Measurements from ENCODE around the gene GALK2. TPM values are rescaled to one million over a fixed set of nuclear protein-coding genes. Genes with fewer than 3 reads are reported as not detected.
"Not testable (repeated sequence)": the region's sequence is repeated elsewhere in the genome, so short reads cannot be mapped to it uniquely, and the experiment has no call there.

GALK2 gene
- total RNA-seq, 1 donor = 44.2 TPM

DNA sequence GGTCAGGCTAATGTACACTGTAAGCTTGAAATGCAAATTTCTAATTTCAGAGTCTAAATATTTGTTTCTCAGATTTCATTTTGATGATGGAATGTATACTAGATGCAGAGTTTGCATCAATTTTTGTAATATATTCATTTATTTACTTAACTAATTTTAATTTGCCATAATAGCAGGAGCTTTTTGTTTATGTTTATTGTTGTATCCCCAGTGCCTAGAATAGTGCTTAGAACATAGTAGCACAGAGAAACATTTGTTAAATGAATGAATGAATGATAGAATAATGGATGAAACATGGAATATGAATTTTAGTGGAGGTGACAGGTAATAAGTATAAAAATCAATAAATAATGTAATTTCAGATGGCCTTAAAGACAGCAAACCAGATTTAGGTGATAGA, 5.2 kb upstream of the GALK2 start:
- no peaks in the 10 kb centered on the region for H3K9me3 ChIP-seq (ENCODE audit: low read depth, low read length)
- H3K4me3 ChIP-seq (ENCODE audit: insufficient read depth, low read length) = no peak overlapping the region
- H3K4me1 ChIP-seq (ENCODE audit: insufficient read depth, low read length) = peaks cover 4% of the 10 kb centered on the region
- DNase-seq (ENCODE audit: insufficient read length, low spot score, missing footprints) = no peak
- H3K4me2 ChIP-seq (ENCODE audit: insufficient read depth, low read length) = no peak overlapping the region
- H4K20me1 ChIP-seq (ENCODE audit: insufficient read depth, low read length) = no peaks in the 10 kb centered on the region
- H3K27ac ChIP-seq (ENCODE audit: low read depth, low read length) = no peak overlapping the region
- no peak overlapping the region for H2AFZ ChIP-seq (ENCODE audit: low read length)
- TF ChIP-seq, protein P1, sequence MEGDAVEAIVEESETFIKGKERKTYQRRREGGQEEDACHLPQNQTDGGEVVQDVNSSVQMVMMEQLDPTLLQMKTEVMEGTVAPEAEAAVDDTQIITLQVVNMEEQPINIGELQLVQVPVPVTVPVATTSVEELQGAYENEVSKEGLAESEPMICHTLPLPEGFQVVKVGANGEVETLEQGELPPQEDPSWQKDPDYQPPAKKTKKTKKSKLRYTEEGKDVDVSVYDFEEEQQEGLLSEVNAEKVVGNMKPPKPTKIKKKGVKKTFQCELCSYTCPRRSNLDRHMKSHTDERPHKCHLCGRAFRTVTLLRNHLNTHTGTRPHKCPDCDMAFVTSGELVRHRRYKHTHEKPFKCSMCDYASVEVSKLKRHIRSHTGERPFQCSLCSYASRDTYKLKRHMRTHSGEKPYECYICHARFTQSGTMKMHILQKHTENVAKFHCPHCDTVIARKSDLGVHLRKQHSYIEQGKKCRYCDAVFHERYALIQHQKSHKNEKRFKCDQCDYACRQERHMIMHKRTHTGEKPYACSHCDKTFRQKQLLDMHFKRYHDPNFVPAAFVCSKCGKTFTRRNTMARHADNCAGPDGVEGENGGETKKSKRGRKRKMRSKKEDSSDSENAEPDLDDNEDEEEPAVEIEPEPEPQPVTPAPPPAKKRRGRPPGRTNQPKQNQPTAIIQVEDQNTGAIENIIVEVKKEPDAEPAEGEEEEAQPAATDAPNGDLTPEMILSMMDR (IDR thresholded peaks at IDR 0.05; ENCODE audit: extremely low read depth, low read depth, low read length) = no peak
- H3K27me3 ChIP-seq (ENCODE audit: insufficient read depth, low read length) = no peaks in the 10 kb centered on the region
- peaks cover 17% of the 10 kb centered on the region for H3K79me2 ChIP-seq (ENCODE audit: insufficient read depth, low read length)
- H3K36me3 ChIP-seq (ENCODE audit: insufficient read depth, low read length) = peaks cover 7% of the 10 kb centered on the region

DNA sequence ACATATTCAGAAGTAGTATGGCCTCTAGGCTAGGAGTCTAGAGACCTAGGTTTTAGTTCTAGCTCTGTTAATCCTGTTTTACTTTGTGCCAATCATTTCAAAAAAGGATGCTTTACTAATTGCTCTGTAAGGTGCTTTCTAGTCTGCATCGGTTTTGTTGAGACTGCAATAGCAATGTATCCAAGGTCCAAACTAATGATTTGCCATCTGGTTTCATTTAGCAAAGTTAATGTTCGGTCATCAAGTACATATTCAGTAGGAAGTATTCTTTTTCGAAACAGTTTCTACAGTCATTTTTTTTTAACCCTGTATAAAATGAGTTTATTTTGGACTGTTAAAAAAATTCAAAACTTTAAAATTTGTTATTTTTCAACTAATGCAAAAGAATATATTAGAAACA, 2.0 kb upstream of the GALK2 start:
- H2AFZ ChIP-seq (ENCODE audit: low read length) = no peak overlapping the region
- TF ChIP-seq, protein P1 (IDR thresholded peaks at IDR 0.05; ENCODE audit: extremely low read depth, low read depth, low read length) = no peak
- no peak overlapping the region for H3K27ac ChIP-seq (ENCODE audit: low read depth, low read length)
- H3K4me2 ChIP-seq (ENCODE audit: insufficient read depth, low read length) = no peak overlapping the region
- no peaks in the 10 kb centered on the region for H3K36me3 ChIP-seq (ENCODE audit: insufficient read depth, low read length)
- no peaks in the 10 kb centered on the region for H3K9me3 ChIP-seq (ENCODE audit: low read depth, low read length)
- no peak overlapping the region for H3K4me3 ChIP-seq (ENCODE audit: insufficient read depth, low read length)
- H3K27me3 ChIP-seq (ENCODE audit: insufficient read depth, low read length) = no peaks in the 10 kb centered on the region
- no peaks in the 10 kb centered on the region for H4K20me1 ChIP-seq (ENCODE audit: insufficient read depth, low read length)
- peaks cover 30% of the 10 kb centered on the region for H3K79me2 ChIP-seq (ENCODE audit: insufficient read depth, low read length)
- no peak for DNase-seq (ENCODE audit: insufficient read length, low spot score, missing footprints)
- H3K4me1 ChIP-seq (ENCODE audit: insufficient read depth, low read length) = peaks cover 4% of the 10 kb centered on the region

DNA sequence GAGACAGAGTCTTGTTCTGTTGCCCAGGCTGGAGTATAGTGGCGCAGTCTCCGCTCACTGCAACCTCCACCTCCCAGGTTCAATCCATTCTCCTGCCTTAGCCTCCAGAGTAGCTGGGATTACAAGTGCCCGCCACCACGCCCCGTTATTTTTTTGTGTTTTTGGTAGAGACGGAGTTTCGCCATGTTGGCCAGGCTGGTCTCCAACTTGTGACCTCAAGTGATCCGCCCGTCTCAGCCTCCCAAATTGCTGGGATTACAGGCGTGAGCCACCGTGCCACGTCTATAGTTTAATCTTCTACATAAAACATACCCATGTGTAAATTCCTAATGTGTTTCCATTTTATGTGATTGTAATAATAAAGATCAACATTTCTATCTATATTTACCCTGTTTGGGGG, 1.7 kb downstream of the GALK2 start:
- Histone ChIP-seq H3K27me3 (ENCODE audit: insufficient read depth, low read length) (no peaks in the 10 kb centered on the region), H3K4me1 (ENCODE audit: insufficient read depth, low read length) (peaks cover 4% of the 10 kb centered on the region), H3K4me2 (ENCODE audit: insufficient read depth, low read length) (no peak overlapping the region), H3K9me3 (ENCODE audit: low read depth, low read length) (no peaks in the 10 kb centered on the region), H3K27ac (ENCODE audit: low read depth, low read length) (no peak overlapping the region), H4K20me1 (ENCODE audit: insufficient read depth, low read length) (peaks cover 5% of the 10 kb centered on the region), H3K4me3 (ENCODE audit: insufficient read depth, low read length) (no peak overlapping the region), H2AFZ (ENCODE audit: low read length) (no peak overlapping the region), H3K79me2 (ENCODE audit: insufficient read depth, low read length) (peaks cover 58% of the 10 kb centered on the region), H3K36me3 (ENCODE audit: insufficient read depth, low read length) (no peaks in the 10 kb centered on the region)
- TF ChIP-seq, protein P1 (IDR thresholded peaks at IDR 0.05; ENCODE audit: extremely low read depth, low read depth, low read length) = no peak
- no peak for DNase-seq (ENCODE audit: insufficient read length, low spot score, missing footprints)

DNA sequence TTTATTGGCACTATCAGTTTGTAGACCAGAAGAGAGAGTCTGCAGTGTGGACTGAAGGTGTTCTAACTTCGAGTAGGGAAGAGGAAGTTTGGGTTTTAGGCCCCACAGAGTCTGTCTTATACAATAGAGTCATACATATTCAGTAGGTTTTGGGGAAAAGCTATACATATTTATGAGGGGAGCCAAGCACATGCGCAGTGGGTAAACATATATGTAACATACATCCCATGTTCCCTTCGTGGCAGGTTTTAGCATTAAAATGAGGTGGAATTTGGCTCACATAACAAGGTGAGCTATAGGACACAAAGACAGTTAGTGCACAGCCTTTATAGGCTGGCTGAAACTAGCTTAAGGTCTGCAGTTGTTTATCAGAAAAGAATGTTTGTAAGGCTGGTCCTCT, 4.9 kb downstream of the GALK2 start:
- H3K36me3 ChIP-seq (ENCODE audit: insufficient read depth, low read length) = no peaks in the 10 kb centered on the region
- no peak overlapping the region for H2AFZ ChIP-seq (ENCODE audit: low read length)
- H3K4me3 ChIP-seq (ENCODE audit: insufficient read depth, low read length) = no peak overlapping the region
- H3K4me2 ChIP-seq (ENCODE audit: insufficient read depth, low read length) = no peak overlapping the region
- peaks cover 71% of the 10 kb centered on the region for H3K79me2 ChIP-seq (ENCODE audit: insufficient read depth, low read length)
- no peaks in the 10 kb centered on the region for H3K9me3 ChIP-seq (ENCODE audit: low read depth, low read length)
- H3K27me3 ChIP-seq (ENCODE audit: insufficient read depth, low read length) = no peaks in the 10 kb centered on the region
- H4K20me1 ChIP-seq (ENCODE audit: insufficient read depth, low read length) = peaks cover 10% of the 10 kb centered on the region
- H3K27ac ChIP-seq (ENCODE audit: low read depth, low read length) = no peak overlapping the region
- TF ChIP-seq, protein P1 (IDR thresholded peaks at IDR 0.05; ENCODE audit: extremely low read depth, low read depth, low read length) = no peak
- H3K4me1 ChIP-seq (ENCODE audit: insufficient read depth, low read length) = no peaks in the 10 kb centered on the region
- DNase-seq (ENCODE audit: insufficient read length, low spot score, missing footprints) = no peak

DNA sequence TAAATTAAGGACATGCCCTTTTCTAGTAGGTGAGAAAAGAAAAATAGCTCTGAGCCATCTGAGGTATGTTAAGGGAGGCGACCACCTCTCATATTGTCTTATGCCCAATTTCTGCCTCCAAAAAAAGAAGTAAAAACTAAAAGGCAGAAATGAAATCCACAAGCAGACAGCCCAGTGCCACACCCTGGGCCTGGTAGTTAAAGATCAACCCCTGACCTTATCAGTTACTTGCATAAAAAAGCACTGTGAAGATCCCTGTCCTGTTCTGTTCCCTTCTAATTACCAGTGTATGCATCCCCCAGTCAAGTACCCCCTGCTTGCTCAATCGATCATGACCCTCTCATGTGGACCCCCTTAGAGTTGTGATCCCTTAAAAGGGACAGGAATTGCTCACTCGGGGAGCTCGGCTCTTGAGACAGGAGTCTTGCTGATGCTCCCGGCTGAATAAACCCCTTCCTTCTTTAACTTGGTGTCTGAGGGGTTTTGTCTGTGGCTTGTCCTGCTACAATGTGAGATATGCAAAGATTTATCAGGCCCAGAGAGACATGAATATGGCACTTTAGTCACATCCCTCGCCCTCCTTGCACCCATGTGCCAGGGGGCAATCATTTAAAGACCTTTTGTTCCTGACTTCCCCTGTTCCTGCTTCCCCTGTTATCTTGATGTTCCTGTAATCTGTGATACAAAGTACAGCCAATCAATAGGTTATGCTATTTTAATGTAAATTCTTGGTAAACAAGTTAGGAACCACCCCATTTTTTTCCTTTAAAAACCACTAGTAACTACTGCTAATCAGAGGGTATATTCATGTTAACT, 5.7 kb downstream of the GALK2 start:
- not testable (repeated sequence) for H3K27me3 ChIP-seq (ENCODE audit: insufficient read depth, low read length); H3K9me3 ChIP-seq (ENCODE audit: low read depth, low read length); H2AFZ ChIP-seq (ENCODE audit: low read length); H3K36me3 ChIP-seq (ENCODE audit: insufficient read depth, low read length); H3K4me3 ChIP-seq (ENCODE audit: insufficient read depth, low read length); H4K20me1 ChIP-seq (ENCODE audit: insufficient read depth, low read length); H3K27ac ChIP-seq (ENCODE audit: low read depth, low read length); DNase-seq (ENCODE audit: insufficient read length, low spot score, missing footprints); H3K4me2 ChIP-seq (ENCODE audit: insufficient read depth, low read length); H3K4me1 ChIP-seq (ENCODE audit: insufficient read depth, low read length)
- H3K79me2 ChIP-seq (ENCODE audit: insufficient read depth, low read length) = peaks cover 72% of the 10 kb centered on the region
